Measurements from ENCODE around the gene FAM53A.

FAM53A gene

DNA sequence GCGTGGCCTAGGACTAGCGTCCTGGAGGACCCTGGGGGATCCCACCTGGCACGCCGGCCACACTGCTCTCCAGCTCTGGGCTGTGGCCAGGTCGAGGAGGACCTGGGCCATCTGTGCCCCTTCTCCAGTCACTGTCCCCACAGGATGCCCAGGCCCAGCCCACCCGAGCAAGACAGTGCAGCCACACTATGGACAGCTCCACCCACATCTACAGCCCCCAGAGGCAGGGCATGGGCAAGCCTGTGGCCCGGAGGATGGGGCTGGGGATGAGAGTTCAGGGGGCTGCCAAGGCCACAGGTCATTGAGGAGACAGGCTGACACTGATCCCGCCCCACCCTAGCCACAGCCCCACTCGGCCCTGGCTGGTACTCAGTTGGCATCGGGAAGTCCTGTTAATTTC, 30.3 kb downstream of the FAM53A start:
- Histone ChIP-seq H3K27ac (ENCODE audit: low read depth, low read length) (no peak overlapping the region), H3K4me1 (ENCODE audit: control insufficient read depth in 5 of 5, insufficient read depth in 5 of 5, low read length in 5 of 5) (no peaks in the 10 kb centered on the region), H3K9ac (ENCODE audit: low read length in 5 of 5) (no peak overlapping the region), H3K27me3 (ENCODE audit: control insufficient read depth in 5 of 5, insufficient read depth in 4 of 5, low read length in 5 of 5) (no peaks in the 10 kb centered on the region), H3K9me3 (ENCODE audit: control insufficient read depth in 5 of 5, low read length in 5 of 5) (no peaks in the 10 kb centered on the region), H3K4me3 (ENCODE audit: low read depth in 1 of 5, low read length in 5 of 5) (no peak overlapping the region), H3K36me3 (ENCODE audit: control insufficient read depth in 5 of 5, insufficient read depth in 5 of 5, low read length in 5 of 5) (peaks cover 0 to 20% (median 9%) of the 10 kb centered on the region in 5 donors)

DNA sequence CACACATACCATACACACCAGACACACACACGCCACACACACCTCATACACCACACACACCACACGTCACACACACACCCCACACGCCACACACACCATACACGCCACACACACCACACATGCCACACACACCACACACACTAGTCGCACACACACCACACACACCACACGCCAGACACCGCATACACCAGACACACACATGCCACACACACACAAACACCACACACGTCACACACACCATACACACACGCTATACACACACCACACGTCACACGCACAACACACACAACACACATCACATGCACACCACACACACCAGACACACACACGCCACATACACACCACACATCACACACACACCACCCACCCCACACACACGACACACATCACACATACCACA, 32.0 kb downstream of the FAM53A start:
- Histone ChIP-seq H3K9me3 (ENCODE audit: control insufficient read depth in 5 of 5, low read length in 5 of 5) (no peaks in the 10 kb centered on the region), H3K9ac (ENCODE audit: low read length in 5 of 5) (no peak overlapping the region), H3K4me1 (ENCODE audit: control insufficient read depth in 5 of 5, insufficient read depth in 5 of 5, low read length in 5 of 5) (no peaks in the 10 kb centered on the region), H3K27me3 (ENCODE audit: control insufficient read depth in 5 of 5, insufficient read depth in 4 of 5, low read length in 5 of 5) (no peaks in the 10 kb centered on the region), H3K36me3 (ENCODE audit: control insufficient read depth in 5 of 5, insufficient read depth in 5 of 5, low read length in 5 of 5) (peaks cover 0 to 16% (median 9%) of the 10 kb centered on the region in 5 donors), H3K27ac (ENCODE audit: low read depth, low read length) (no peak overlapping the region), H3K4me3 (ENCODE audit: low read depth in 1 of 5, low read length in 5 of 5) (no peak overlapping the region)

GRCh38 chr4:1651609-1652008, 32.5 kb downstream of the FAM53A start:
- Histone ChIP-seq H3K27me3 (ENCODE audit: control insufficient read depth in 5 of 5, insufficient read depth in 4 of 5, low read length in 5 of 5) (no peaks in the 10 kb centered on the region), H3K36me3 (ENCODE audit: control insufficient read depth in 5 of 5, insufficient read depth in 5 of 5, low read length in 5 of 5) (peaks cover 0 to 11% (median 5%) of the 10 kb centered on the region in 5 donors), H3K4me1 (ENCODE audit: control insufficient read depth in 5 of 5, insufficient read depth in 5 of 5, low read length in 5 of 5) (no peaks in the 10 kb centered on the region), H3K27ac (ENCODE audit: low read depth, low read length) (no peak overlapping the region), H3K9me3 (ENCODE audit: control insufficient read depth in 5 of 5, low read length in 5 of 5) (no peaks in the 10 kb centered on the region), H3K9ac (ENCODE audit: low read length in 5 of 5) (no peak overlapping the region), H3K4me3 (ENCODE audit: low read depth in 1 of 5, low read length in 5 of 5) (no peak overlapping the region)

GRCh38 chr4:1648962-1649361, 35.2 kb downstream of the FAM53A start:
- H3K9me3 ChIP-seq (ENCODE audit: control insufficient read depth in 5 of 5, low read length in 5 of 5), result no peaks in the 10 kb centered on the region
- no peaks in the 10 kb centered on the region for H3K27me3 ChIP-seq (ENCODE audit: control insufficient read depth in 5 of 5, insufficient read depth in 4 of 5, low read length in 5 of 5)

DNA sequence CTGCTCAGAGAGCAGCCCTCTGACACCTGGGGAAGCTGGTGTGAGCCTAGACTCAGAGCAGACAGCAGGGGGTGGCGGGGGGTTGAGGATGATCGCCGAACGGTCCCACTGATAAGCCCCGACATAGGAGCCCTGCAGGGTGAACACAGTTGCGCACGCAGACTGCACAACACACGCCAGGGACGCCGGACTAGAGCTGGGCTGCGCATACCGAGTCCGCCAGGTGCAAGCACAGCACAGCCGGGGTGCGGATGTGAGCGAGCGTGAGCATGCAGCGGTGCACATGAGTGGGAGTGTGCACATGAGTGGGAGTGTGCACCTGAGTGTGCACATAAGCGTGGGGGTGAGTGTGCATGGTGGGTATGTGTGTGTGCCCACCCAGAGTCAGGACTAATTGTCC, 36.7 kb downstream of the FAM53A start:
- peaks cover 0 to 15% (median 12%) of the 10 kb centered on the region in 5 donors for H3K4me1 ChIP-seq (ENCODE audit: control insufficient read depth in 5 of 5, insufficient read depth in 5 of 5, low read length in 5 of 5)
- H3K9ac ChIP-seq (ENCODE audit: low read length in 5 of 5), result no peak overlapping the region
- H3K27me3 ChIP-seq (ENCODE audit: control insufficient read depth in 5 of 5, insufficient read depth in 4 of 5, low read length in 5 of 5), result no peaks in the 10 kb centered on the region
- H3K9me3 ChIP-seq (ENCODE audit: control insufficient read depth in 5 of 5, low read length in 5 of 5), result no peaks in the 10 kb centered on the region
- peaks cover 0 to 2% (median 0%) of the 10 kb centered on the region in 5 donors for H3K36me3 ChIP-seq (ENCODE audit: control insufficient read depth in 5 of 5, insufficient read depth in 5 of 5, low read length in 5 of 5)
- H3K27ac ChIP-seq (ENCODE audit: low read depth, low read length), result no peak overlapping the region
- H3K4me3 ChIP-seq (ENCODE audit: low read depth in 1 of 5, low read length in 5 of 5), result no peak overlapping the region

More at GRCh38 chr4:1648962-1649361, 35.2 kb downstream of the FAM53A start:
- Histone ChIP-seq H3K9ac (ENCODE audit: low read length in 5 of 5) (no peak overlapping the region), H3K36me3 (ENCODE audit: control insufficient read depth in 5 of 5, insufficient read depth in 5 of 5, low read length in 5 of 5) (peaks cover 0 to 2% (median 0%) of the 10 kb centered on the region in 5 donors), H3K4me1 (ENCODE audit: control insufficient read depth in 5 of 5, insufficient read depth in 5 of 5, low read length in 5 of 5) (peaks cover 0 to 15% (median 12%) of the 10 kb centered on the region in 5 donors), H3K27ac (ENCODE audit: low read depth, low read length) (no peak overlapping the region), H3K4me3 (ENCODE audit: low read depth in 1 of 5, low read length in 5 of 5) (no peak overlapping the region)

- H3K27me3 ChIP-seq (ENCODE audit: control insufficient read depth in 5 of 5, insufficient read depth in 4 of 5, low read length in 5 of 5), result no peaks in the 10 kb centered on the region
- H3K9ac ChIP-seq (ENCODE audit: low read length in 5 of 5), result no peak overlapping the region
- H3K9me3 ChIP-seq (ENCODE audit: control insufficient read depth in 5 of 5, low read length in 5 of 5), result no peaks in the 10 kb centered on the region
- no peak overlapping the region for H3K4me3 ChIP-seq (ENCODE audit: low read depth in 1 of 5, low read length in 5 of 5)
- no peak overlapping the region for H3K27ac ChIP-seq (ENCODE audit: low read depth, low read length)
- peaks cover 0 to 2% (median 0%) of the 10 kb centered on the region in 5 donors for H3K36me3 ChIP-seq (ENCODE audit: control insufficient read depth in 5 of 5, insufficient read depth in 5 of 5, low read length in 5 of 5)
- H3K4me1 ChIP-seq (ENCODE audit: control insufficient read depth in 5 of 5, insufficient read depth in 5 of 5, low read length in 5 of 5), result peaks cover 0 to 15% (median 12%) of the 10 kb centered on the region in 5 donors
Observed at GRCh38 chr4:1646690-1647089, 37.4 kb downstream of the FAM53A start.

- H3K36me3 ChIP-seq (ENCODE audit: control insufficient read depth in 5 of 5, insufficient read depth in 5 of 5, low read length in 5 of 5), result peaks cover 0 to under 1% (median 0%) of the 10 kb centered on the region in 5 donors
- H3K4me1 ChIP-seq (ENCODE audit: control insufficient read depth in 5 of 5, insufficient read depth in 5 of 5, low read length in 5 of 5), result peaks cover 0 to 15% (median 12%) of the 10 kb centered on the region in 5 donors
- no peaks in the 10 kb centered on the region for H3K27me3 ChIP-seq (ENCODE audit: control insufficient read depth in 5 of 5, insufficient read depth in 4 of 5, low read length in 5 of 5)
- H3K4me3 ChIP-seq (ENCODE audit: low read depth in 1 of 5, low read length in 5 of 5), result peak overlapping the region in 3 of 5 donors; percentile 17 to 44 (median 28)
- H3K9ac ChIP-seq (ENCODE audit: low read length in 5 of 5), result peak overlapping the region in 1 of 5 donors; percentile 53
- no peaks in the 10 kb centered on the region for H3K9me3 ChIP-seq (ENCODE audit: control insufficient read depth in 5 of 5, low read length in 5 of 5)
- H3K27ac ChIP-seq (ENCODE audit: low read depth, low read length), result no peak overlapping the region
Observed at GRCh38 chr4:1644891-1645657, 39.0 kb downstream of the FAM53A start.

- no peak overlapping the region for H3K4me3 ChIP-seq (ENCODE audit: low read depth in 1 of 5, low read length in 5 of 5)
- H3K9me3 ChIP-seq (ENCODE audit: control insufficient read depth in 5 of 5, low read length in 5 of 5), result no peaks in the 10 kb centered on the region
- H3K27me3 ChIP-seq (ENCODE audit: control insufficient read depth in 5 of 5, insufficient read depth in 4 of 5, low read length in 5 of 5), result no peaks in the 10 kb centered on the region
- no peak overlapping the region for H3K27ac ChIP-seq (ENCODE audit: low read depth, low read length)
- H3K4me1 ChIP-seq (ENCODE audit: control insufficient read depth in 5 of 5, insufficient read depth in 5 of 5, low read length in 5 of 5), result peaks cover 0 to 15% (median 12%) of the 10 kb centered on the region in 5 donors
- no peaks in the 10 kb centered on the region for H3K36me3 ChIP-seq (ENCODE audit: control insufficient read depth in 5 of 5, insufficient read depth in 5 of 5, low read length in 5 of 5)
- H3K9ac ChIP-seq (ENCODE audit: low read length in 5 of 5), result no peak overlapping the region
Observed at GRCh38 chr4:1643971-1644735, 40.0 kb downstream of the FAM53A start.

DNA sequence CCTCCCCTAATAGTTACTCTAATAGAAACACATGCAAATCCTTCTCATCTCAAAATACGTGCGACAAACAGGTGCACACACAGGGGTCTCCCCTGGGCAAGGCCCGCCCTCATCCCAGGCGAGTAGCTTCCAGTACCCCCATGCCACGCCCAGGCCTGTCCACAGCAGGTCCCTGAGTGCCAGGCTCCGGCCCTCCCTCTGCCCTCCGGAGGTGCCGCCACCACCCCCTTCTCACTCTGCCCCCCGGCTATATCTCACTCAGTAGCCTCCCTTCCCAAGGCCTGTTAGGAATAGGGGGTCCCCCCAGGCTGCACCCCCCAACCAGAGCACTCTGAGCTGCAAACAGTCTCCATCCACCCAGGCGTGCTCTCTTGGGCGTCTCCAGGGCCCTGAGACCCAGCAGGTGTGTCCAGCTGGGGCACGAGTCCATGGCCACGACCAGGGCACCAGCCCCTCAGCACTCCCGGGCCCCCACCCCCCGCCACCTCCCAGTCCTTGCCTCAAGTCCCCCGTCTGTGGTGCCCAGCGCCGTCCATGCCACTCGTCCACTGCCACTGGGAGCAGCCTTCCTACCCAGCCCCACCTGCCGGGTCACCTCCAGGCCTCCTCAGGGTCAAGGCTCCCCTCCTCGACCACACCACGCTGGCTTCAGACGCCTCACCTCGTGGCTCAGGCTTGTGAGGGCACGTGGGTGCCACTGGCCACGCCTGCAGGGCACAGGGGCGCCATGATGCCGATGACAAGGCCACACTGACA, 41.7 kb downstream of the FAM53A start:
- H3K9me3 ChIP-seq (ENCODE audit: control insufficient read depth in 5 of 5, low read length in 5 of 5), result no peaks in the 10 kb centered on the region
- H3K27me3 ChIP-seq (ENCODE audit: control insufficient read depth in 5 of 5, insufficient read depth in 4 of 5, low read length in 5 of 5), result peaks cover 0 to 5% (median 0%) of the 10 kb centered on the region in 5 donors
- no peak overlapping the region for H3K4me3 ChIP-seq (ENCODE audit: low read depth in 1 of 5, low read length in 5 of 5)
- no peaks in the 10 kb centered on the region for H3K36me3 ChIP-seq (ENCODE audit: control insufficient read depth in 5 of 5, insufficient read depth in 5 of 5, low read length in 5 of 5)
- H3K9ac ChIP-seq (ENCODE audit: low read length in 5 of 5), result no peak overlapping the region
- peaks cover 0 to 15% (median 12%) of the 10 kb centered on the region in 5 donors for H3K4me1 ChIP-seq (ENCODE audit: control insufficient read depth in 5 of 5, insufficient read depth in 5 of 5, low read length in 5 of 5)
- no peak overlapping the region for H3K27ac ChIP-seq (ENCODE audit: low read depth, low read length)
